Neural progenitor cell (in vitro differentiated cells): ENCODE results near the gene NEDD4L.

Experiments
- CTCF ChIP-seq: fragments of 200-600 bp; sonication (generic); IDR thresholded peaks from 2 replicates; pipeline ENCODE4 v1.5.1; 2017; ENCODE audit warnings: antibody characterized with exemption, mild to moderate bottlenecking
- EZH2 ChIP-seq: fragments of 200-600 bp; sonication (generic); IDR thresholded peaks from 2 replicates; pipeline ENCODE4 v1.6.1; 2017; ENCODE audit warnings: antibody characterized with exemption, mild to moderate bottlenecking, moderate library complexity
- EZH2phosphoT487 ChIP-seq: fragments of 200-600 bp; sonication (generic); IDR thresholded peaks from 2 replicates; pipeline ENCODE4 v1.6.1; 2017; ENCODE audit warnings: antibody characterized with exemption

GRCh38 chr18:58279504-58280175 is 235.6 kb downstream of the NEDD4L start:
- TF ChIP-seq CTCF: no peak
- TF ChIP-seq EZH2phosphoT487: no peak
- TF ChIP-seq EZH2: no peak
